H1 (cell line): Measurements from ENCODE around the gene FGF4. TPM values are rescaled to one million over a fixed set of nuclear protein-coding genes. Genes with fewer than 3 reads are reported as not detected.

Experiments used
- CBX8 ChIP-seq: fragments of 300-800, 300-1000 bp; sonication (generic); IDR thresholded peaks from 2 replicates; pipeline ENCODE4 v1.7.1; 2016; ENCODE audit warnings: low read depth, low read length, borderline replicate concordance
- GABPA ChIP-seq: IDR thresholded peaks from 2 replicates; pipeline ENCODE4 v1.6.1; 2011; ENCODE audit warnings: mild to moderate bottlenecking, low read length, moderate library complexity, borderline replicate concordance; ENCODE audit not compliant: insufficient read depth
- GTF2F1 ChIP-seq: IDR thresholded peaks from 2 replicates; pipeline ENCODE4 v1.6.1; 2012; ENCODE audit warnings: low read depth, low read length, improper control_type of control experiment, borderline replicate concordance
- polyA plus RNA-seq, 7 experiments: library from polyadenylated mRNA; depleted of rRNA in 3 of 7; stranded (reverse) in 5 of 7; unstranded in 2 of 7; fragments of >200 nt in 5 of 7; fragments of 200-250 nt in 2 of 7; gene quantifications; 1 replicate in 5 of 7; 2 replicates in 1 of 7; 4 replicates in 1 of 7; pipeline versions ENCODE4 v1.2.1 to v1.2.3, GENCODE V29; 2011 to 2013; ENCODE audit warnings: missing spikeins in 2 of 7, mixed read lengths in 2 of 7
- total RNA-seq: library from RNA; stranded (reverse); fragmentation: NEBNext Ultra II Directional; extraction: Animal tissue kit (Norgen Biotek cat#: 25700); gene quantifications from 2 replicates; pipeline ENCODE4 v1.2.1, GENCODE V29; 2021

The FGF4 gene
- total and polyA plus RNA-seq, 2 of the 8 experiments (the other 6 are each of a cell fraction or from before 2014, with no cell fraction given): 0.57 to 2.0 TPM

DNA sequence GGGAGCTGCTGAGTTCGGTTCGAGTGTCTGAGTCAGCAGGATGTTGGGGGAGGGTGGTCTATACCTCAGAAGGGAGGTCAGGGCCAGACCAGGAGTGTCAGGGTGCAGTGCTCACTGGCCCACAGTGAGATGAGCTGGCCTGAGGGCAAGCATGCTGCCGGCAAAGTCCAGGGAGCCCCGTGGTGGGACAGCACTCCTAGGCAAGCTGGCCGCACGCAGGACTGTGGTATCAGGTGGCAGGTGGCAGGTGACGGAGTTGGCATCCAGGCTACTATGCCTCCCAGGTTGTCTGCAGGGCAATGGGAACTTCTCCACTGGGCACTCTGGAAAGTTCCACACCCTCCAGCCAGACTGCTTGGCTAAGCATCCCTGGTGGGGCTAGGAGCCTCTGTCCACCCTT lies 39.3 kb upstream of the FGF4 start (continued):
- no peak for TF ChIP-seq GTF2F1
- no peak for TF ChIP-seq CBX8
- no peak for TF ChIP-seq GABPA
